ENCODE measurements around the gene BBS1.

Gene BBS1

DNA sequence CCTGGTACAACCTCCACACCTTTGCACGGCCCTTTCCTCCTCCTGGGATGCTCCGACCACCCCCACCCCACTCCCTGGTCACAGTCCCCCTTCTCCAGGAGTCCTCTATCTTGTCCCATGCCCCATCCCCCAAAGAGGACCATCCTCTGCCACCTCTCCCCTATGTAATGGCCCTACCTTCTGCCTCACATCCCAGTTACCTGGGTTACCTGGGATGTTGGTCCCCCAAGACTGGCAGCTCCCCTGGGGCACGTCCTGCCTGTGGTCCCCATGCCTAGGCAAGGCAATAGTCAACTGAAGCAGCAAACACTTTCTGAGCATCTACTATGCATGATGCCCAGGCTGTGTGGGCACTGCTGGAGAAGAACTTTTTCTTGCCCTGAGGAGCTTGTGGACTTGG is 45.0 kb downstream of the BBS1 start:
- no peak for DNase-seq

DNA sequence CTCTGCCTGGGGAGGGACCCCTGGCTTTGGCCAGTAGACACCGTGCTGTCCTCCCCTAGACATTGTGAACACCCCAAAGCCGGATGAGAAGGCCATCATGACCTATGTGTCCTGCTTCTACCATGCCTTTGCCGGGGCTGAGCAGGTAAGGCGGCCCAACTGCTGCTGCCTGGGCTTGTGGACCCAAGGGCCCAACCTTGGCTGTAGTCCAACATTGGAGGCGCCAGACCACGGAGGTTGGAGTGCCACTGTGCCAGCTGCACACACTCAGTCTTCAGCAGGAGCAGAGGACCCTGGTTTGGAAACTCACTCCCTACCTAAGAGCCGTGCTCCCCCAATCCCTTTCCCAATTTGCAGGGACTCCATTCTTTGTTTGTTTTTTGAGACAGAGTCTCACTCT is 45.7 kb downstream of the BBS1 start:
- DNase-seq: no peak

DNA sequence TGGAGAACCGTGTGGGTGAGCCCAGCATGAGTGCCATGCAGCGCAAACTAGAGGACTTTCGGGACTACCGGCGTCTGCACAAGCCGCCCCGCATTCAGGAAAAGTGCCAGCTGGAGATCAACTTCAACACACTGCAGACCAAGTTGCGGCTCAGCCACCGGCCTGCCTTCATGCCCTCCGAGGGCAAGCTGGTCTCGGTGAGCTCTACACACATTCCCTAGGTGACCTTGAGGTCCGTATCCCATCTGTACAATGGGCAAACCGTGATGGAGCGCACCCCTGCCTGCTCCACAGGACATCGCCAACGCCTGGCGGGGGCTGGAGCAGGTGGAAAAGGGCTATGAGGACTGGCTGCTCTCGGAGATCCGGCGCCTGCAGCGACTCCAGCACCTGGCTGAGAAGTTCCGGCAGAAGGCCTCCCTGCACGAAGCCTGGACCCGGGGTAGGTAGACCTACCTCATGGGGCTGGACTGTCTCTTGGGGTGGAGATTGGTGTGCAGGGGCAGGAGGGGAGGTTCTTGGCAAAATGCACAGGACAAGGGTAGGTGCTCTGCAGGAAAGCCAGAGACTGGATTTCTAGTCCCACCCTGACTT is 47.4 kb downstream of the BBS1 start:
- DNase-seq: no peak

DNA sequence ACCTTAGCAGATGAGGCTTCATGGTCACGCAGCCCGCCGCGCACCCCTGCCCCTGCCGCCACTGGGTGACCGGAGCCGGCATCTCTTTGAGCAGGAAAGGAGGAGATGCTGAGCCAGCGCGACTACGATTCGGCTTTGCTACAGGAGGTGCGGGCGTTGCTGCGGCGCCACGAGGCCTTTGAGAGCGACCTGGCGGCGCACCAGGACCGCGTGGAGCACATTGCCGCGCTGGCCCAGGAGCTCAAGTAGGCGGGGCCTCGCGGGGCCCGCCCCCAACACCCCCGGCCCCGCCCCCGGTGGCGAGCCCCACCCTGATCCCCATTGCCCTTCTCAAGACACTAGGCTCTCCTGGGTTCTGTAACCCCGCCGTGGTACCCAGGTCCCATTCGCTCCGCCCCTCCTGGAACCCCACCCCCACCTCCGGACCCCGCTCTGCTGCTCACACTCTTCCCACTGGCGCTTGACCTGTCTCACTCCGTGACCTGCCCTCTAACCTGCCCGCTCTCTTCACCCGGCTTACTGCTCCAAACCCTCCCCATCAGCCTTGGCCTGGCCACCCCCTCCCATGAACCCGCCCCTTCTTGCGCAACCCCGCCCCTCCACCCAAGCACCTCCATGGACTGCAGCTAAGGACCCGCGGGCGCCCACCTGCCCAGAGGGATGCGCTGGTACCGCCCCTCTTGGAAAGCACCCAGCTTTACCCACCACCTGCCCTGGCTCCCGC is 48.9 kb downstream of the BBS1 start:
- DNase-seq: peak; percentile 39 to 46

DNA sequence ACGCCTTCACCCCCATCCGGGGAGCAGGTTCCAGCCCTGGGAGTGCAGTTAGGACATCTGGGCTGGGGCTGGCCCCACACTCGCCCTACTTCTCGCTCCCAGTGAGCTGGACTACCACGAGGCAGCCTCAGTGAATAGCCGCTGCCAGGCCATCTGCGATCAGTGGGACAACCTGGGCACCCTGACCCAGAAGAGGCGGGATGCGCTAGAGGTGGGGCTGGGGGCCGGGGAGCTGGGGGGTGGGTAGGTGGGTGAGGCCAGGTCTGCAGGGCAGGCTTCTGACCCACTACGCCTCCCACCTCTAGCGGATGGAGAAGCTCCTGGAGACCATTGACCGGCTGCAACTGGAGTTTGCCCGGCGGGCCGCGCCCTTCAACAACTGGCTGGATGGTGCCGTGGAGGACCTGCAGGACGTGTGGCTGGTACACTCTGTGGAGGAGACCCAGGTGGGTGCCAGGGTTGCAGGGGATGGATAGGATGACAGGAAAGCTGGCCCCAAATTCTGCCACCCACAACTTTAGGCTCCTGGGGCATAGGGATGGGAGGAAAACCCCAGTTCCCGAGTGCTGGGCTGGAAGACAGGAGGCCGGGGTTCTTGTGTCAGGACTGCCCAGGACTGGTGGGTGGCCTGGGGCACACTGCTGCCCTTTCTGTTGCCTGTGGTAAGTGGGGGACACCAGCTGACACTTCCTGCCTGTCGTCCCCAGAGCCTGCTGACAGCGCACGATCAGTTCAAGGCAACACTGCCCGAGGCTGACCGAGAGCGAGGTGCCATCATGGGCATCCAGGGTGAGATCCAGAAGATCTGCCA is 49.6 kb downstream of the BBS1 start:
- DNase-seq: no peak

DNA sequence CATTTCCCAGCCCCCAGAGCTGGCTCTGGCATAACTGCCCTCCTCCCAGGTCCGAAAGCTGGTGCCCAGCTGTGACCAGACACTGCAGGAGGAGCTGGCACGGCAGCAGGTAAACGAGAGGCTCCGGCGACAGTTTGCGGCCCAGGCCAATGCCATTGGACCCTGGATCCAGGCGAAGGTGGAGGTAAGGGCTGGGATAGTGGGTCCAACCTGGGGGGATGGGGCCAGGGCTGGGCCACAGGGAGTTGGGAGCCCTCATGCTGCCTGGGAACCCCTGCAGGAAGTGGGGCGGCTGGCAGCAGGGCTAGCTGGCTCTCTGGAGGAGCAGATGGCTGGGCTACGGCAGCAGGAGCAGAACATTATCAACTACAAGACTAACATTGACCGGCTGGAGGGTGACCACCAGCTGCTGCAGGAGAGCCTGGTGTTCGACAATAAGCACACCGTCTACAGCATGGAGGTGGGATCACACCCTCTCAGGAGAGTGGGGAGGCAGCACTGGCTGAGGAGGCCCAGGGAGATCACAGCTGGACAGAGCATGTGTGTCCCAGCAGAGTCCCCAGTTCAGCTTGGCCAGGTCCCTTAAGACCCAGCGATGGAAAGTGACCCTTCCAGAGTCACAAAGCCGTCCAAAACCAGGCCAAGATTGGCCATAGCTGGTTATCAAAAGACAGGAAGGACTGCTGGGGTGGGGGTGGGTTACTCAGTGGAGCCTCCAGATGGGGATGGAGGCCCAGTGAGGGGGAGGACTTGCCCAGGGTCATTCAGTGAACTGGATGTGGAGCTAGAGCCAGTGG is 50.9 kb downstream of the BBS1 start:
- DNase-seq: no peak

DNA sequence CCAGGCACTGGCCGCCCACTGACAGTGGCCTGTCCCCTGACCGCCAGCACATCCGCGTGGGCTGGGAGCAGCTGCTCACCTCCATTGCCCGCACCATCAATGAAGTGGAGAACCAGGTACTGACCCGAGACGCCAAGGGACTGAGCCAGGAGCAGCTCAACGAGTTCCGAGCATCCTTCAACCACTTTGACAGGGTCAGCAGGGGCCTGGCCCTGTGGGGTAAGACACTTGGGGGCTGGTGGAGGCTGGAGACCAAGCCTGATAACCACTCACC is 51.5 kb downstream of the BBS1 start:
- no peak for DNase-seq

DNA sequence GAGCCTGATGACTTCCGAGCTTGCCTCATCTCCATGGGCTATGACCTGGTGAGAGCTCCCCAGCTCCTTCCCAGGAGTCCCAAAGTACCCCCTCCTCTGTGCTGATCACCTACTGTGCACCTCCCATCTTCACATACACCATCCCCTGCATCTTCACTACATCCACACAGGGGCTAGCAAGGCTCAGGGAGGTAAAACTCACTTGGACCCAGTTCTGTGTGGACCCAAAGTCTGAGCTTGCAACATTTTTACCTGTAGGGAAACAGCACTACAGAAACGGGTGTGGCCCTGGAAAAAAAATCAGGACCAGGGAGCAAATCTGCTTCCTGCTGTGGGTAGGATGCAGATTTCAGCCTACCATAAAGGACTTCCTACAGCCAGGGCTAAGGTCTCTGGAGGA is 51.8 kb downstream of the BBS1 start:
- DNase-seq: no peak

DNA sequence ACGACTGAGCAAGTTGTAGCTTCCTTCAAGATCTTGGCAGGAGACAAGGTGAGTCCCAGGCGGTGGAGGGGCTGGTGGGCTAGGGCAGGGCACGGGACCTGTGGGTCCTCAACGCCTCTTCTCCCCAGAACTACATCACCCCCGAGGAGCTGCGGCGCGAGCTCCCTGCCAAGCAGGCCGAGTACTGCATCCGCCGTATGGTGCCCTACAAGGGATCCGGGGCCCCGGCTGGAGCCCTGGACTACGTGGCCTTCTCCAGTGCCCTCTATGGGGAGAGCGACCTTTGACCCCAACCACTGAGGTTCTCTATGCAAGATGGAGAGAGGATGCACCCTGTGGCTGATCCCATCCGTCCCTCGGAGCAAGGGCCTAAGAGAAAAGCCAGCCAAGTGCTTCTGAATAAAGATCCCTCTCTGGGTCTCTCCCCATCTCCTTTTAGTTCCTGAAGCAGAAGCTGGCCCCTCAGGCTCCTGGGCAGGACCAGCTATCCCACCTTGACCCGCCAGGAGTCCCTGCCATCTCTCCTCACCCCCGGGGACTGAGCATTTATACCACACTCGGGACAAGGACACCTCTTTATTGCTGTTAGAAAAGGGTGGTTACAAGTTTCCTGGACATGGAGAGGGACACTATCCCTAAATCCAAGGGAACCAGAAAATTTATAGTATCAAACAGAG is 52.6 kb downstream of the BBS1 start:
- no peak for DNase-seq

DNA sequence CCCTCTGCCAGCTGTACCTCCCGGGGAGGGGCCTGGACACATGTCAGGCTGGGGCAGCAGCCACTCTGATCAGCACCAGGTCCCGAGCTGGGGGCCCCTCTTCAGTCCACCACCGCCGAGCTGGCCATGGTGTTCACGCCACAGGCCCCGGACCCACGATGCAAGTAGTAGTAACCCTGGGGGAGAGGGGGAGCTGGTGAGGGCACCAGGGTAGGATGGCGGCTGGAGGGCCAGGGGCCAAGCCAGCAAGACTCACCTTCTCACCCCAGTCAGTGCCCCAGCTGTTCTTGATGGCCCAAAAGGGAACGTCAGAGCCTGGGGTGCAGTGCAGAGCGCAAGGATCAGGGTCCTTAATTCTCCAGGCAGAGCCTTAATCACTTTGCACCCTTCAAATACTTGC is 53.4 kb downstream of the BBS1 start:
- no peak for DNase-seq

DNA sequence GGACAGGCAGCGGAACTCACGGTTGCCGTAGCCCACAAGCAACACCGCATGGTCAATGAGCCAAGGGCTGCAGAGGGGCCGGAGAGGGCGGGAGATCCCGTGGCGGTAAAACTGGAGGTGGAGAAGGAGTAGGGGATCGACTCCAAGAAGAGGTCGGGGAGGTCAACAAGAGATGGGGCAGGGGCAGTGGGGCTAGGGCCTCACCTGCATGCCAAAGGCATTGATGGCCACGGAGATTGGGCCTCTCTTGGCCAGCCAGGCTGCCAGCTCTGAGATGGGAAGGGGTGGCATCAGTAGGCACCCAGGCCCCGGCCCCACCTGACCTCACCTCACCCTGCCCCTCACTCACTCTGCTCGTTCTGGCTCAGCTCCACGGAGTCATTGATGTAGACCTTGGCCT is 54.1 kb downstream of the BBS1 start:
- no peak for DNase-seq

DNA sequence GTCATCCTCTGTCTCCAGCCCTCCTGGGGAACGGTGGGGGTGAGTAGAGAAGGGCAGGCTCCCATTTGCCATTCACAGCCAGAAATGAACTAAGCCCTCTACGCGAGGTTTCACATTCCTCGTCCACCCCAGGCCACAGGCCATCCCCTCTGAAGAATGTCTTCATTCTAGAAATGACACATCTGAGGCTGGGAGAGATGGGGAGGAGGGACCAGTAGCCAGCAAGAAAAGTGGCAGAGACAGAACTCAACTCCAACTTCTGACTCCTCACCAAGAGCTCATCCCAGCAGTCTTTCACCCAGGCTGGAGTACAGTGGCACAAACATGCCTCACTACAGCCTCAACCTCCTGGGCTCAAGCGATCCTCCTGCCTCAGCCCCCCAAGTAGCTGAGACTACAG is 54.5 kb downstream of the BBS1 start:
- DNase-seq: no peak

DNA sequence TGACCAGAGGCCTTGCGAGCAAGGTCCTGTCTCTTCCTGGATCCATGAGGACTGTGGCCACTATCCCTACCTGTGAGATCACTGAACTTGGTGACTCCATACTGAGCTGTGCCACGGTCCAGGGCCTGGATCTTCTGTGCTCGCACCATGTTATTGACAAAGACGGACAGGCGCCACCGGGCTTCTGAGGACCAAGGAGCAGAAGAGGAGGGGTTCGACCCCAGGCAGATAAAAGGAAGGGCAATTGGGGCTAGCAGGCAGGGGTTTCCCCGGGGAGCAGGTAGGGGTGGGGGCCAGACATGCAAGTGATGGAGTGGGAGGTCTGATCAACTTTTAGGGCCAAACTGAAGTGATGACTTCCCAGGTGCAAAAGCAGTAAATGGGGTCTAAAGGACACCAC is 55.8 kb downstream of the BBS1 start:
- no peak for DNase-seq

DNA sequence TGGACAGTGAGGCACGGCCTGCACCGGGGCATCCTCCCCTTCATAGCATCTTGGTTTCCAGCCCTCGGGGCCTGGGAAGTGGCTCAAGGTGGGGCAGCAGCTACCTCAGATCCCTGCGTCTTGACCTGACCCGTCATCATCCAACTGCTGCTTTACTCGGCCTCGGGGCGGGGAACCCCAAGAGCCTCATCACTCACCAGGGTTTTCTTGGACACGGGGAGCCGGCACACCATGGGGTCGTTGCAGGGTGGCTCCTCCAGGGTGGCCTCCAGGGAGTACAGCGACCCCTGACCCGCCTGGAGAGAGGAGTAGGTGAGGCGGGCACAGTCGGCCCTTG is 57.3 kb downstream of the BBS1 start:
- DNase-seq: no peak

DNA sequence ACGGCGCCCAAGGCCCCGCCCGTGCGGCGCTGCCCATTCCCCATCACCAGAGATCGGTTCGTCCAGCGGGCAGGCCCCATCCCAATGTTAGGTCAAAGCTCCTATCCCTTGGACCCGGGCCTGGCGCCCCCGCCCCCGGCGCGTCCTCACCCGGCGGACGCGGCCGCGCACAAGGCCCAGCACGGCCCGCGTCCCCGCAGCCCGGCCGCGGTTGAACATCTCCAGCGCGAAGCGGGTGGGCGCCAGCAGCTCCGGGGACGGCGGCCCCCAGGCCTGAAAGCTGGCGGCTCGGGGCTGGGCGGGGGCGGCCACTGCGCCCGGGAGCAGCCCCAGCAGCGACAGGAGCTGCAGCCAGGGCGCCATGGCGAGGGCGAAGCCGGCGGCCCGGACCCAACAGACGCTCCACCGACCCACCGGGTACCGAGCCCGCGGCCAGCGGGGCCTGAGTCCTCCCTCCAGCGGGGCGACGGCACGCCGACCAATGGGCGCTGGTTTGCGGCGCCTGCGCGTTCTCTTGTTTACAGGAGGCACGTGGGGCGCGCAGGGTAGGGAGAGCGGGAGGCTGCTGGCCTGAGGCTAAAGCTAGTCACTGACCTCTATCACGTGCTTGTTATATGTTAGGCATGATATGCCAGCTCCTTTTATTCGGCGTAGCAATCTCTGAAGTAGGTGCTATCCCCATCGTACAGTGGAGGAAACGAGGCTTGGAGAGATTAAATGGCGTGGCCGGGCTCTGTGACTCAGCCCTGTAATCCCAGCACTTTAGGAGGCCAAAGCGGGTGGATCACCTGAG is 57.9 kb downstream of the BBS1 start, which contains the start of gene CTSF:
Gene CTSF, minus strand, starts transcription at position 483 of the 793 bp plus-strand sequence. Its CDS starts 120 bp downstream, at position 363.
- DNase-seq: peak; percentile 78

DNA sequence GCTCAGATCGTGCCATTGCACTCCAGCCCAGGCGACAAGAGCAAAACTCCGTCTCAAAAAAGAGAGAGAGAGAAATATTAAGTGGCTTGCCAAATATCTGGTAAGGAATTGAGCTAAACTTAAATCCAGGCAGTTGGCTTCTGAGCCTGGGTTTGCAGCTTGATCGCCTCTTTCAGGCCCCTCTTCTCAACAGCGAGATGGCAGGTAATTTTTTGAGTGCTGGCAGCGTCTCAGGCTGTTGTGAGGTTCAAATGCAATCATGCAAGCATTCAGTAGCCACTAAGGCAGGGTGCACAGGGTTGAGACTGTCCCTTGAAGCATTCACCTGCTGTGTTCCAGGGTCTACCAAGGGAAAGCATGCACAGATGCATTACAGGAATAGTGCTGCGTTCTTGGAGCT is 58.6 kb downstream of the BBS1 start:
- no peak for DNase-seq

DNA sequence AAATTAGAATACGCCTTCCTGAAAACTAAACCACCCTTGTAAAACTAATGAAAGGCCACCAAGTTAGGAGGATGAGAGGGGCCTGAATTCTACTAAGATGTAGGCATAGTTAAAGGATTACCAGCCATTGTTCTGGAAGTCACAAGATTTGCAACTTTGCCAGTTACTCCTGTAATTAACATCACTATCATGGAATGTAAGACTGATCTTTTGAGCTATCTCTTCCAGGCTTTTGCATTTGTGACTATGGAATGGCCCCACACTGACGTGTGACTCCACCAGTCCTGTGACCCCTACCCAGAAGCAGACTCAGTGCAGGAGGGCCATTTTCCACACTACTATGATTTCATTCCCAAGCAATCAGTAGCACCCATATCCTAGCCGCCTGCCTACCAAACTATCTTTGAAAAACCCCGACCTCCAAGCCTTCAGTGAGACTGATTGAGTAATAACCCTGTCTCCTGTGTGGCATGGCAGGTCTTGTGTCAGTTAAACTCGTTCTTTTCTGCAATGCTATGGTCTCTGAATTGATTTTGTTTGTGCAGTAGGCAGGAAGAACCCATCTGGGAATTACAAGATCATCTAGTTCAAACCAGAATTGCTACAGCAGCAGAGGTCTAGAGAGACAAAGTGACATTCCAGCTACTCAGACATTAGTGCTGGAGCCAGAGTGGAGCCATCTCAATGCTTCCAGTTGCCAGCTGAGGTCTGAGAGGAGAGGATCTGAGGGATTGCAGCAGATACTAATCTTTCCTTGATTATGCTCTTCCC is 59.8 kb downstream of the BBS1 start:
- DNase-seq: no peak

DNA sequence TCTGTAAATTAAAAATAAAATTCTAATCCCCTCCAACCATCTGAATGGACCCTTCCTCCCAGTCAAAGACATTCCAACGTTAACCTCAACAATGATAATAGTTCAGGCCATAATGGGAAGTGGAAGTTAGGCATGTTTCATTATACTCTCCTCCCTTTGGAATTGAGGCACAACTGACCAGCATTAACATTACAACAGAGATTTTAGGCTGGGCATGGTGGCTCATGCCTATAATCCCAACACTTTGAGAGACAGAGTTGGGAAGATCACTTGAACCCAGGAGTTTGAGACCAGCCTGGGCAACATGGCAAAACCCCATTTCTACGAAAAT is 60.4 kb downstream of the BBS1 start:
- no peak for DNase-seq

DNA sequence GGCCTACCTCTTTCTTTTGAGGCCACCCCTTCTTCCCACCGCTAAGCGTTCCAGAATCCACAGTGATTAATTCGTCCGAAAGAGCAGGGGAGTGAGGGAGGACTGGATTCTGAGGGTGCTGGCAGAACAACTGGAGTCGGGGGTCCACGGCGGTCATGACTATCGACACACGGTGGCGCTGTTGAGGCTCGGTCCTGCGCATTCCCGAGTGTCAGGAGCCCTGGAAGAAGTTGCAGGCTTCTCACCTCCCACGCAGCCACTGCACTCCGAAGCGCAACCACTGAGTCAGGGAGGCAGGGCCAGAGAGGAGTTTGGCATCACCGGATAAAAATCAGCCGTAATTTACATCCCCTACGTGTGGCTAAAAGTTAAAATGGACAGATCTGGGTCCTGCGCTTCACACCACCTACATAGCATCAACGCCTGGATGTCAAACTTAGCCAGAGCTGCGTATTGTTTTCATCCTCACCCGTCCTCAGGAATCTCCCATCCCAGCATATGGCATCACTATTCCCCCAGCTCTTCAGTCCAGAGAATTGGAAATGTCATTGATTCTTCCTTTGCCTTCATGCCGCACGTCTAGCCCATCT is 68.7 kb downstream of the BBS1 start:
- peak; percentile 71 to 79 for DNase-seq

DNA sequence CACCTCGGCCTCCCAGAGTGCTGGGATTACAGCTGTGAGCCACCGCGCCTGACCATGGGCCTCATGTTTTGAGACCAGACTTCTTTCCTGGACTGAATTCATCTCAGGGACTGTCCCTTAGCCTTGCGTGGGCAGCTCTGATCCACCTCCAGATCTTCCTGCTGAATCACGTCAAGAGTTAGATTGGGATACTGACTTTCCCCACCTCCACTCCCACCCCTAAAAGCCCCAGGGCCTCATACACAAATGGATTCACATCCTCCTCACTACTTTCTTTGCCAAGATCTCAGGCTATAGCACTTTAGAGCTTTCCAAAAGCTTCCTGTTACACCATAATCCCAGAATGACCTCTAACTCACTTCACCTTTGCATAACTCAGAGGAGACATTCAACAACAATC is 70.4 kb downstream of the BBS1 start:
- DNase-seq: no peak

DNA sequence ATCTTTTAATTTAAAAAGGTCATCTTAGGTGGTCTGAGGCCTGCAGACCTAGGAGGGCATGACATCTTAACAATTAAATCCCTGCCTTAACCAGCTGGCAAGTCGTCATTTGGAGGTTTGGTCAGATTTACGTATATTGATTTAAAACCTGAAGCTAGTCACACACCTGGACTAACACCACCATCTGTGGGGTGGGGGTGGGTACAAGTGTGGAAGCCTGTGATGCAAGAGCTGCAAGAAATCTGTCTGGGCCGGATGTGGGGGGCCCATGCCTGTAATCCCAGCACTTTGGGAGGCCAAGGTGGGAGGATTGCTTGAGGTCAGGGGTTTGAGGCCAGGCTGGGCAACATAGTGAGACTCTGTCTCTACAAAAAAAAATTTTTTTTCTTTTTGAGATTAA is 70.8 kb downstream of the BBS1 start:
- no peak for DNase-seq

Measured in CD4-positive, alpha-beta T cell treated with Interleukin-1 beta for 1 hour (primary cell).